Measurements from ENCODE around the gene CACNA1I.

DNA sequence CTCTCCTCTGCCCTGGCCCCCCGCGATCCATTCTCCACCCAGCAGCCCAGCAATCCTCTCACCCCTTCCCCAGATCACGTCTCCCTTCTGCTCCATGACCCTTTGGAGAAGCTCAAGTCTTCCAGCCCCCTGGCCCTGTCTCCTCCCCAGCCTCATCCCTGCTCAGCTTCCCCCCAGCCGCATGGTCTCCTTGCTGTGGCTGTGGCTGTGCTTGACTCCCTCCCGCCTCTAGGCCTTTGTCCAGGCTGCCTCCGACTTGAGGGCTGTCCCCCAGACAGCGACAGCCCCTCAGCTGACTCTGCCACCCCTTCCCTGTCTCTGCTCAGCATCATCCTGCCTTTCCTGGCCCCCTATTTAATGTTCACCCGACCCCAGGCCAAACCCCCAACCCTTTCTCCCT is 59.3 kb downstream of the CACNA1I start:
- TF ChIP-seq, protein P1, sequence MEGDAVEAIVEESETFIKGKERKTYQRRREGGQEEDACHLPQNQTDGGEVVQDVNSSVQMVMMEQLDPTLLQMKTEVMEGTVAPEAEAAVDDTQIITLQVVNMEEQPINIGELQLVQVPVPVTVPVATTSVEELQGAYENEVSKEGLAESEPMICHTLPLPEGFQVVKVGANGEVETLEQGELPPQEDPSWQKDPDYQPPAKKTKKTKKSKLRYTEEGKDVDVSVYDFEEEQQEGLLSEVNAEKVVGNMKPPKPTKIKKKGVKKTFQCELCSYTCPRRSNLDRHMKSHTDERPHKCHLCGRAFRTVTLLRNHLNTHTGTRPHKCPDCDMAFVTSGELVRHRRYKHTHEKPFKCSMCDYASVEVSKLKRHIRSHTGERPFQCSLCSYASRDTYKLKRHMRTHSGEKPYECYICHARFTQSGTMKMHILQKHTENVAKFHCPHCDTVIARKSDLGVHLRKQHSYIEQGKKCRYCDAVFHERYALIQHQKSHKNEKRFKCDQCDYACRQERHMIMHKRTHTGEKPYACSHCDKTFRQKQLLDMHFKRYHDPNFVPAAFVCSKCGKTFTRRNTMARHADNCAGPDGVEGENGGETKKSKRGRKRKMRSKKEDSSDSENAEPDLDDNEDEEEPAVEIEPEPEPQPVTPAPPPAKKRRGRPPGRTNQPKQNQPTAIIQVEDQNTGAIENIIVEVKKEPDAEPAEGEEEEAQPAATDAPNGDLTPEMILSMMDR (IDR thresholded peaks at IDR 0.05; ENCODE audit: low read depth, low read length), result no peak
- TF ChIP-seq, protein P2, sequence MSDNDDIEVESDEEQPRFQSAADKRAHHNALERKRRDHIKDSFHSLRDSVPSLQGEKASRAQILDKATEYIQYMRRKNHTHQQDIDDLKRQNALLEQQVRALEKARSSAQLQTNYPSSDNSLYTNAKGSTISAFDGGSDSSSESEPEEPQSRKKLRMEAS (IDR thresholded peaks at IDR 0.05; ENCODE audit: low read depth, low read length), result no peak
- TF ChIP-seq POLR2A (IDR thresholded peaks at IDR 0.05; ENCODE audit: extremely low read depth, insufficient read length), result no peak
